ENCODE results near the gene ATG10. TPM values are rescaled to one million over a fixed set of nuclear protein-coding genes. Genes with fewer than 3 reads are reported as not detected.

Gene ATG10
- total and polyA plus RNA-seq, 2 of the 8 experiments (the other 6 are each of a cell fraction or from before 2014, with no cell fraction given): 3.7 to 8.8 TPM

DNA sequence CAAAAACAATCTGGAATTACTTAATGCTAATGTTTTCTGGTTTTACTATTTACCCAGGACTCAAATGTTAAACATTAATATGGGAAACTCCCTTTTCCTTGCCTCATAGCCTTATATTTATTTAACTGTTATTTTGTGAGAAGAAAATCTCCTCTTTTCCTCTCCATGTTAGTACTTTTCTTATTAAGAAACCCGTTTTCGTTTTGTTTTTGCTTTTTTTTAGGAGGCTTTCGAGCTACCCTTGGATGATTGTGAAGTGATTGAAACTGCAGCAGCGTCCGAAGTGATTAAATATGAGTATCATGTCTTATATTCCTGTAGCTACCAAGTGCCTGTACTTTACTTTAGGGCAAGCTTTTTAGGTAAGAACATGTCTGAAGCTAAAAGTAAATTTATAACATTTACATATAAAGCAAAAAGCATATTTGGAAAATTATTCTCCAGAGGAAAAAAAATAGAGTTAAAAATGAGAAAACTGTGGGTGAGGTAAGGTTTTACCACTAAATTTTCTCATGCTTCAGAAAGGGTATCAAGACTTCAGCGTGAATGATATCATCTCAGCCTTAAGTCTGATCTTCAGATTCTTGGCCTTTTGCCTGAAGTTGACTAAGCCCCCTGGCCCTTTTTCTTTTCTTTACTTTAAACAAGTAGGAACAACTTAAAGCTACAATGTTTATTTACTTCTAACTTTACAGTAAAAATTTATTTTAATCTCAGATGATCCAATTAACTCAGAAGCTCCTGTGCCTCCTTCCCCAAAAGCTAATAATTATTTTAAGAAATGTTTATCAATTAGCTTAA lies 192.6 kb downstream of the ATG10 start (continued):
- no peak for TF ChIP-seq SP4 (IDR thresholded peaks at IDR 0.05; ENCODE audit: low read length)
- no peak for TF ChIP-seq POLR2AphosphoS5 (IDR thresholded peaks at IDR 0.05; ENCODE audit: low read depth, low read length)

All from H1 (cell line).